Measurements from ENCODE around the gene NAPB.
A peak's percentile ranks its signal among the peaks of the same experiment; 100 is the strongest.

The NAPB gene

DNA sequence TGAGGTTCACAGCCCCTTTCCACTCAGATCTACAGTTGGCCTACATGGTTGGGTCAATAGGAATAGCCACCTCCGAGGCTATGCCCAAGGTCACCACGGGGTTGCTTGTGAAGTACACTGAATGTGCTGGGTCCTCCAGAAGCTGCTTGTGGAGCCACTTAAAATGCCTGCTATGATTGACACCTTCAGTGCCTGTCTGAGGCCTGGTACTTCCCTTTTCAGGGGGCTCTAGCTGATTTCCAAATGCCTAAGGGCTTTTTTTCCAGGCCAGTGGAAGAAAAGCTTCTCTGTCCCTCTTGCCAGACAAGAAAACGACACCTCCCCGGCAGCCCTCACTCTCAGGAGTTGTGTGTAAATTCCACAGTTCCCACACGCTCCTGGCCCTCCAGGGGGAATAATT is 77.0 kb downstream of the NAPB start:
- DNase-seq (ENCODE audit: low spot score), result no peak

DNA sequence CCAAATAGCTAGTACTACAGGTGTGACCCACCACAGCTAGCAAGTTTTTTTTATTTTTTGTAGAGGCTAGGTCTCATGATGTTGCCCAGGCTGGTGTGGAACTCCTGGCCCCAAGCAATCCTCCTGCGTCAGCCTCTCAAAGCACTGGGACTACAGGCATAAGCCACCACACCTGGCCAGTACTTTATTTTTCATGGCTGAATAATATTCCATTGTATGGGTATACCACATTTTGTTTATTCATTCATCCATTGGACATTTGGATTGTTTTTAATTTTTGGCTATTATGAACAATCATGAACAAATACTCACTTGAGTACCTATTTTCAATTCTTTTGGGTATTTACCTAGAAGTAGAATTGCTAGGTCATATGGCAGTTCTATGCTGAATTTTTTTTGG is 77.7 kb downstream of the NAPB start:
- no peak for DNase-seq (ENCODE audit: low spot score)

DNA sequence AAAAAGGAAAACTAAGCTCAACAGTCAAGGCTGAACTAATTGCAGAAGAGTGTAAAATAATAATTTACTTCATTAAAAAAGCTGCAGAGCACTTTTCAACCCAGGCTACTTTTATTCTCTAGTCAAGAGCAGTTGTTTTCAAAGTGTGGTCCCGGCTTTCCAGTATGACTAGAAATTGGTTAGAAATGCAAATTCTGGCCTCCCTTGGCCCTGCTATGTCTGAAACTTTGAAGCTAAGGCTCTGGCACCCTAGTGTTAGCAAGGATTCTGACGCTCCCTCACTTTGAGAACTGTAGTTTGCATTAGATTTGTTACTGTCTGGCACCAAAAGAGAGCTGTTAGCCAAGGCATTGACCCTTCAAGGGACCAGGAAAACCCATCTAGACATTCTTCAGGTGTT is 80.2 kb downstream of the NAPB start:
- DNase-seq (ENCODE audit: low spot score), result no peak

DNA sequence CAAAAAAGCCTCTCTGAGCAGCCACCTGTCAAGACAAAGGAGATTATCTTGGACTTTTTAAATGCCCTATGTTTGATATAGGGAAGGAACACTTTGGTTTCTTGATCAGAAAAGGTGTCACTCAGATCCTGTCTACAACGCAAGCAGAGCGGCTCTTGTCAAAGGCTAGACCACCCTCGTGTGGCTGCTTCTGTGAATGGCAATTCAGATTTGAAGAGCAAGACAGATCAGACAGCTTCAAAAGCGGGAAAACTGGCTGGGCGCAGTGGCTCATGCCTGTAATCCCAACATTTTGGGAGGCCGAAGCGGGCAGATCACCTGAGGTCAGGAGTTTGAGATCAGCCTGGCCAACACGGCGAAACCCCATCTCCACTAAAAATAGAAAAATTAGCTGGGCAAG is 80.8 kb downstream of the NAPB start:
- DNase-seq (ENCODE audit: low spot score), result peak; percentile 72

DNA sequence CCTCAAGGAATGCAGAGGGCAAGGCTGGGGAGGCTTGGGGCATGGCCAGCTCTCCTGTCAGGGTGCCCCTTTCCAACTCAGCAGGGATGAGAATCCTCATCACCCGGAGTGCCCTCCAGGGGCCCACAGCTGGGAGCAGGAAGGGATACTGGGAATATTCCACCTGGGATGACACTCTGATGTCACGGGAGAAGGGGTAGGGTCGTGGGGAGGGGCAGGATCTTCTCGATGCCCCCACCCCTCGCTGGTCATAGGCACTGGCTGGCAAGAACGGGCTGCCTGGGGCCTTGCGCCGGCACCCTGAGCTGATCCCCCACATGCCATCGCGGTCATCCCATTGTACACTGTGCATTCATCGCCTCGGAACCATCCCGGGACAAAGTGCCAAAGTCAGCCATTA is 81.3 kb downstream of the NAPB start:
- no peak for DNase-seq (ENCODE audit: low spot score)

DNA sequence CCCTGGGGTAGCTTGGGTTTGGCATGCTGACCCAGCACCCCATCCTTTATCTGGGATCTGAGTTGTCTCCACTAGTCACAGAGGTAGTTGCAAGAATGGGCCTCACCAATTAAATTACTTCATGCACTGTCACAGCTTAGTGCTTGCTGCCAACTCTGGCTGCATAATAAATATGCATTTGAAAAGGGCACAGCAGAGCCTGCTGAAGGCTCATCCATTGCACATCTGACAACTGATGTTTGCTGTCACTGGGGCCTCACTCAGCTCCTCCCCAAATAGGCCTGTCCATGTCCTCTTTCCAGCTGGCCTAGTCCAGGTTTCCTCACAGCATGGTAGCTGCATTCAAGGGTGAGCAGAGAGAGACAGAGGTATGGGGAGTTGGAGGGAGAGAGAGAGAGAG is 84.0 kb downstream of the NAPB start:
- DNase-seq (ENCODE audit: low spot score), result no peak

DNA sequence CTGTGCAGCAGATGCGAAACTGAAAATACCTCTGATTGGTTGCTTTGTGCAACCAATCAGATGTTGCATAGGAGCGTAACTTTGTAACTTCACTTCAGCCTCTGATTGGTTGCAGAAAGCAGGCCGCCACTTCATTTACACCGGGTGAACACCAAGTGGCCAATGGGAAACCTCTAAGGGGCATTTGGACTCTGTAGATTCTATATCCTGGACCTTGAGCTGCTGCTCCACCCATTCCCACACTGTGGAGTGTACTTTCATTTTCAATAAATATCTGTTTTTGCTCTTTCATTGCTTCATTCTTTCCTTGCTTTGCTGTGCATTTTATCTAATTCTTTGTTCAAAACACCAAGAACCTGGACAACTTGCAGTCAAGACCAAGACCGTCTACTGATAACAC is 84.8 kb downstream of the NAPB start:
- no peak for DNase-seq (ENCODE audit: low spot score)

DNA sequence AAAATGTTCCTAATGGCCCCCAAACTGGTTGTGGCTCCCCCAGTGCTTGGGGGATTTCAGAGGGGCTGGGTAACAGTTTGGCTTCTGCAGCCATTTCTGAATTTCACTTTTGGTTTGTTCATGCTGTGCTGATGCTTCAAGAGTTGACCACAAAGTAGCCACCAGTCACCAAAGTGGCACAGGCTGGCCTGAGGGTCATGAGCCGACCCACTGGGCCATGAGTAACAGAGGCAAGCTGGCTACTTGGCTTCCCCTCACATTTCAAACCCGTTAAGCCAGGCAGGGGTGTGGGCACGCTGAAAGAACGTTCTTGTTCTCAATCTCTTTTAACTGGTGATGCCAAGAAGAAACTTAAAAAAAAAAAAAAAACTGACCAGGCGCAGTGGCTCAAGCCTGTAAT is 85.8 kb downstream of the NAPB start:
- no peak for DNase-seq (ENCODE audit: low spot score)

DNA sequence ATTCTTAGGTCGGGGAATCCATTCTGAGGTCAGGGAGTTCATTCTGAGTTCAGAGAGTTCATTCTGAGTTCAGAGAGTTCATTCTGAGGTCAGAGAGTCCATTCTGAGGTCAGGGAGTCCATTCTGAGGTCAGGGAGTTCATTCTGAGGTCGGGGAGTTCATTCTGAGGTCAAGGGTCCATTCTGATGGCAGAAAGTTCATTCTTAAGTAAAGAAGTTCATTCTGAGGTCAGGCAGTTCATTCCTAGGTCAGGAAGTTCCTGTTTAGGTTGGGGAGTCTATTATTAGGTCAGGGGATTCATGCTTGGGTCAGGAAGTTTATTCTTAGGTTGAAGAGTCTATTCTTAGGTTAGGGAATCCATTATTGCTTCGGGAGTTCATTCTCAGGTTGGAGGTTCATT is 87.2 kb downstream of the NAPB start:
- DNase-seq (ENCODE audit: low spot score), result no peak

DNA sequence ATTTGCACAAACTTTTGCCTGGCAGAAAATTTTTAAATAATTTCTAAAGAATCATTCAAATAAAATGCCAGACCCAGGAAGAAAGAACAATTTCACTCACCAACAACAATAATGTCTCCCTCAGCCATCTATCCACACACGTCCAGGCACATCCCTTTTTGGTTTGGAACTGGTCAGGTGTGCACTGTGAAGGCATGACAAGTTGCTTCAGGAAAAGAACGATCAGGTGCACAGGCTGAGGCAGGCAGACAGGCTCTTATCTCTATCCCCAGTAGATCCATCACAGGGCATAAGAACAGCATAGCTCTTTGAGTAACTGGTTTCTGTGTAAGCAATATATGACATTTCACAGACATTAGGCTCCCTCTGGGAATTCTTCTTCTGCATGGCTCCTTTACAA is 88.8 kb downstream of the NAPB start:
- DNase-seq (ENCODE audit: low spot score), result no peak

DNA sequence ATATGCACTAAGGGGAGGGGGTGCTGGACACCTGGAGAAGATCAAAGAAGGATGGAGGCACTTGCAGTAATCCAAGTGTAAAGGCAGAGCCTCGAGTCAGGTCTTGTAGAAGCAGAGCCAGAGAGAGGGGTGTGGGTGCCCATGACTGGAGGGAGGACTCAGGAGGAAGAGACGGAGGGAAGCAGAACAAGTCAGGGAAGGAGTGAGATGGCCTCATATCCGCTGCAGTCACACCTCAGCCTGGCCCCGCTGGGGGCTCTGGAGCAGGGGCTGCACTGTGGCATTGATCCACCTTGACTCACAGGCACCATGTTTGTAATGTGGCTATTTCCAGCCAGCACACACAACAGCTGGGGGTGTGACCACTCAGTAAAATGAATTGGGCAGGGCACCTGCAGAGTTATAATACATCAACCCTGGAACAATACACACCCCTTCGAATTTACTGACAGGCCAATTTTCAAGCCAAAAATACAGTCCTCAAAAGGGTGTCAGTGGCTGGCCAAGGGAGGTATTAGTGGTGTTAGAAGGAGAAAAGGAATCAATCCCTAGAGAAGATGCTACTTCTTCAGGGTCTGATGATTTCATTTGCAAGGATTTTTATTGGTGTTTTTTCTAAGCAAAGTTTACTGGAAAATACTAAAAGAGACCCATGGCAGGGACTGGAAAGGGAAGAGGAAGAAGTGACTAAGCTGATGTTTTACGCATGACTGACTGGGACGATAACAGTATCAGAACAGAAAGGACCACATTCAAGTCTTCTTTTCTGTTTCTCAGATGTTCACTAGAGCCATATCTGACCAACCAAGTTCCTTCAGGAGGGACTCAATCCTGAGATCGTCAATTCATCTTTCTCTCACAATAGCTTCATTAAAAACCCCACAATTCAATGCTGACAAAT is 89.6 kb downstream of the NAPB start:
- DNase-seq (ENCODE audit: low spot score), result no peak

DNA sequence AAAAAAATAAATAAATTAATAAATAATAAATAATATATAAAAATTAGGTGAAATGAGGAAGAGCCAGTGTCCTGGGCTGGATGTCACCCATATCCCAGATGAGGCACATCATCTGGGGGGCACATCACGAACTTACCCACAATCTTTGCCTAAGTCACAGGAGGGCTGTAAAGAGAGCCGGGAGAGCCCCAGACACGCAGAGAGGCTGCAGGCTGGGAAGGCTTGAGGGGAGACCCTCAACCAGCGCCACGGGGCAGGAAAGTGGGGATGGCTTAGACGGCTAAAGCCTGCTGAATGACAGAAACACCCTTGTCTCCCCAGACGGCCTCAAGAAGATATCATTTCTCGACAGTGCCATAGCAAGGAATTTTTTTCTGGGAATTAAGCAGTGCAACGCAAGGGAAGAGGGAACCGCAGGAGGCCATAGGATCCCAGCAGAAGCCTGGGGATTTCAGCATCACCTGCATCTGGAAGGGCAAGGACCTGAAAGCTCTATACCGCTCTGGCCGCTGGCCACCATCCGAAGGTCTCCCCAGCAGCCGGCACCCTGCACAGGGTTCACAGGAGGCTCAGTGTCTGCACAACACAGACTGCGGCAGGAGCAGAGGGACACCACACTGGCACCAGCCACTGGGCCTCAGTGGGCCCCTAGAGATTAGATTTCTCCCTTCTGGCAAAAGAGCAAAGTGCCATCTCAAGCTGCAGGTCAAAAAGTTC is 93.5 kb downstream of the NAPB start:
- no peak for DNase-seq (ENCODE audit: low spot score)

DNA sequence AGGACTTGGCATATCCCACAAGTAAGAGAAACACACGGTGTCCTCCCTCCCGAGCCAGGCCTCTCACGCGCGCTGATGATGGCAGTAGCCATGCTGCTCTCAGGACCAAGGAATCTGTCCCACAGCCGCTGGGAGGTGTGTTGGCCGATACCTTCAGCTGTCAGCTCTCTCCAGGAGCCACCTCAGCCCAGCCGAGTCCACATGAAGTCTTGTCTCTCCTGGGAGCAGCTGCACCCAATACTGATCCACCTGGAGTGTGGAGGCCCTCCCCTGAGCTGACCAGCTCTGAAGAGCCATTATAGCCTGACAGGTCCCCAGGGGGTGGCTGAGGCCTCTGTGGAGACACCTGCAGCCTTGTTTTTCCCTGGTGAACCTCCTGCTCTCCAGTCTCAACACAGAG is 94.5 kb downstream of the NAPB start:
- no peak for DNase-seq (ENCODE audit: low spot score)

DNA sequence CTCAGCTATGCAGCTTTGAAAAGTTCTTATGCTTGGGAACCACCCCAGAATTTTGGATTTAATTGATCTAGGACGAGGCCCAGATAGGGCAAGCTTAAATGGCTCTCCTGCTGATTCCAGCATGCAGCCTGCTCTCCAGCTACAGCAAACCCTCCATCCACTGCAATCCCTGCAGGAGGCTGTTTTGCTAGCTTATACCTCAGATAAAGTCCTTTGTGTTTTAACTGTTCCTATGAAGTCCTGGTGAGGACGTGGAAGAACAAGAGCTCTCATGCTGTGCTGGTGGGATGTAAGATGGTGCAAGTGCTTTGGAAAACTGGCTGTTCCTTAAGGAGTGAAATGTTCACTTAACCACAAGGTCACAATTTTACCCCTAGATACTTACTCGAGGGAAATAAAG is 96.2 kb downstream of the NAPB start:
- DNase-seq (ENCODE audit: low spot score), result no peak
